ENCODE data around the gene RPS6KA2. TPM values are rescaled to one million over a fixed set of nuclear protein-coding genes. Genes with fewer than 3 reads are reported as not detected.
A peak's percentile ranks its signal among the peaks of the same experiment; 100 is the strongest.

Gene RPS6KA2
- total RNA-seq, 4 donors from 2014 or later: 64.9 to 101 (median 81.6) TPM

GRCh38 chr6:166554316-166554715 is 72.7 kb downstream of the RPS6KA2 start:
- DNase-seq: no peak
- Histone ChIP-seq H3K9me3 (no peaks in the 10 kb centered on the region), H3K27me3 (no peaks in the 10 kb centered on the region), H3K27ac (peak overlapping the region; percentile 35 to 95 (median 94)), H3K4me1 (peaks cover 31 to 38% of the 10 kb centered on the region in 2 donors), H3K36me3 (no peaks in the 10 kb centered on the region), H3K4me3 (replicated peaks in 1 of 3) (no peak overlapping the region)
- no peak for TF ChIP-seq POLR2A (IDR thresholded peaks at IDR 0.05)
- TF ChIP-seq CTCF (IDR thresholded peaks at IDR 0.05): no peak
- WGBS, 2 donors: 77 to 81% methylated on average over 8 of the region's 8 CpGs
- intact Hi-C loops (cut with DNase I): no loop called here

GRCh38 chr6:166553563-166554271 is 73.3 kb downstream of the RPS6KA2 start:
- Histone ChIP-seq H3K27ac (peak overlapping the region; percentile 35 to 95 (median 40)), H3K4me3 (replicated peaks in 1 of 3) (no peak overlapping the region), H3K9me3 (no peaks in the 10 kb centered on the region), H3K4me1 (peaks cover 31 to 38% of the 10 kb centered on the region in 2 donors), H3K36me3 (no peaks in the 10 kb centered on the region), H3K27me3 (no peaks in the 10 kb centered on the region)
- DNase-seq: no peak
- WGBS, 2 donors: 68 to 76% methylated on average over 13 of the region's 13 CpGs
- intact Hi-C loops (cut with DNase I): no loop called here
- TF ChIP-seq CTCF (IDR thresholded peaks at IDR 0.05) (no peak), POLR2A (IDR thresholded peaks at IDR 0.05) (no peak)

- 79 to 91% methylated on average over 7 of the region's 7 CpGs for WGBS, 2 donors
- H3K27ac ChIP-seq: no peak overlapping the region
- no peak overlapping the region for H3K4me3 ChIP-seq (replicated peaks in 1 of 3)
- intact Hi-C loops (cut with DNase I): no loop called here
- no peaks in the 10 kb centered on the region for H3K36me3 ChIP-seq
- no peaks in the 10 kb centered on the region for H3K9me3 ChIP-seq
- H3K27me3 ChIP-seq: no peaks in the 10 kb centered on the region
- no peak for DNase-seq
- TF ChIP-seq CTCF (IDR thresholded peaks at IDR 0.05): no peak
- peaks cover 28 to 32% of the 10 kb centered on the region in 2 donors for H3K4me1 ChIP-seq
Observed at GRCh38 chr6:166552600-166552999, 74.5 kb downstream of the RPS6KA2 start.

GRCh38 chr6:166551754-166552495 is 75.1 kb downstream of the RPS6KA2 start:
- TF ChIP-seq POLR2A (IDR thresholded peaks at IDR 0.05) (no peak), CTCF (IDR thresholded peaks at IDR 0.05) (no peak)
- Histone ChIP-seq H3K27me3 (no peaks in the 10 kb centered on the region), H3K4me1 (peaks cover 22 to 25% of the 10 kb centered on the region in 2 donors), H3K36me3 (no peaks in the 10 kb centered on the region), H3K9me3 (no peaks in the 10 kb centered on the region), H3K27ac (no peak overlapping the region), H3K4me3 (replicated peaks in 1 of 3) (no peak overlapping the region)
- intact Hi-C loops (cut with DNase I): no loop called here
- no peak for DNase-seq
- 90 to 91% methylated on average over 16 of the region's 16 CpGs for WGBS, 2 donors

- no peaks in the 10 kb centered on the region for H3K27me3 ChIP-seq
- TF ChIP-seq POLR2A (IDR thresholded peaks at IDR 0.05) (no peak), CTCF (IDR thresholded peaks at IDR 0.05) (no peak)
- H3K4me1 ChIP-seq: peaks cover 5 to 12% of the 10 kb centered on the region in 2 donors
- intact Hi-C loops (cut with DNase I): no loop called here
- H3K27ac ChIP-seq: no peak overlapping the region
- 94 to 97% methylated on average over 6 of the region's 6 CpGs for WGBS, 2 donors
- no peak for DNase-seq
- H3K4me3 ChIP-seq (replicated peaks in 1 of 3): no peak overlapping the region
- no peaks in the 10 kb centered on the region for H3K9me3 ChIP-seq
- H3K36me3 ChIP-seq: no peaks in the 10 kb centered on the region
Observed at GRCh38 chr6:166546653-166547052, 80.4 kb downstream of the RPS6KA2 start.
